Epithelial cell of esophagus (primary cell): Measurements from ENCODE around the gene SLC22A1.

Experiments used
- DNase-seq: peaks from one replicate; pipeline ENCODE4 v3.0.0; 2010; ENCODE audit warnings: low read depth
- H3K4me3 ChIP-seq: 2 replicates; pipeline ENCODE4 v1.5.1; 2011; ENCODE audit warnings: mild to moderate bottlenecking, low read length, control low read depth
- TF ChIP-seq, protein P1 (sequence below): IDR thresholded peaks from 2 replicates; pipeline ENCODE4 v1.5.1; 2011; ENCODE audit warnings: low read depth, mild to moderate bottlenecking, low read length, control low read depth, inconsistent platforms; ENCODE audit not compliant: insufficient read depth; ENCODE audit errors: missing control alignments

Gene SLC22A1

DNA sequence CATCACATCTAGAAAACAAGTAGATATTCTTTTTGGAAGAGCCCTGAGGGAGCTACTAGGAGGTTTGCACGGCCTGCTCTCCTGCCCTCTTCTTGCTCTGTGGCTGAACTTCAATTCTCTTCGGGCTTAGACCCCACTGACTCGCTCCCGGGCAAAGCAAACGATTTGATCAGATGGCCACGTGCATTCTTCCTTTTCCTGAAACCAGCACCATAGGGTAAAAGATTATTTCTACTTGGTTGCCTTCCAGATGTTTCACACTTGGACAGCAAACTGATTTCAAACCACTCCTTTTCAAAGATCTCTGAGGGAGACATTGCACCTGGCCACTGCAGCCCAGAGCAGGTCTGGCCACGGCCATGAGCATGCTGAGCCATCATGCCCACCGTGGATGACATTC is at the start of gene SLC22A1:
SLC22A1 (plus strand) TSS at position 258 of the 400 bp plus-strand sequence; CDS start at position 379, 121 bp downstream.
- H3K4me3 ChIP-seq = no peak within 1 kb of the TSS
- DNase-seq = no peak
- TF ChIP-seq, protein P1, sequence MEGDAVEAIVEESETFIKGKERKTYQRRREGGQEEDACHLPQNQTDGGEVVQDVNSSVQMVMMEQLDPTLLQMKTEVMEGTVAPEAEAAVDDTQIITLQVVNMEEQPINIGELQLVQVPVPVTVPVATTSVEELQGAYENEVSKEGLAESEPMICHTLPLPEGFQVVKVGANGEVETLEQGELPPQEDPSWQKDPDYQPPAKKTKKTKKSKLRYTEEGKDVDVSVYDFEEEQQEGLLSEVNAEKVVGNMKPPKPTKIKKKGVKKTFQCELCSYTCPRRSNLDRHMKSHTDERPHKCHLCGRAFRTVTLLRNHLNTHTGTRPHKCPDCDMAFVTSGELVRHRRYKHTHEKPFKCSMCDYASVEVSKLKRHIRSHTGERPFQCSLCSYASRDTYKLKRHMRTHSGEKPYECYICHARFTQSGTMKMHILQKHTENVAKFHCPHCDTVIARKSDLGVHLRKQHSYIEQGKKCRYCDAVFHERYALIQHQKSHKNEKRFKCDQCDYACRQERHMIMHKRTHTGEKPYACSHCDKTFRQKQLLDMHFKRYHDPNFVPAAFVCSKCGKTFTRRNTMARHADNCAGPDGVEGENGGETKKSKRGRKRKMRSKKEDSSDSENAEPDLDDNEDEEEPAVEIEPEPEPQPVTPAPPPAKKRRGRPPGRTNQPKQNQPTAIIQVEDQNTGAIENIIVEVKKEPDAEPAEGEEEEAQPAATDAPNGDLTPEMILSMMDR = no peak

DNA sequence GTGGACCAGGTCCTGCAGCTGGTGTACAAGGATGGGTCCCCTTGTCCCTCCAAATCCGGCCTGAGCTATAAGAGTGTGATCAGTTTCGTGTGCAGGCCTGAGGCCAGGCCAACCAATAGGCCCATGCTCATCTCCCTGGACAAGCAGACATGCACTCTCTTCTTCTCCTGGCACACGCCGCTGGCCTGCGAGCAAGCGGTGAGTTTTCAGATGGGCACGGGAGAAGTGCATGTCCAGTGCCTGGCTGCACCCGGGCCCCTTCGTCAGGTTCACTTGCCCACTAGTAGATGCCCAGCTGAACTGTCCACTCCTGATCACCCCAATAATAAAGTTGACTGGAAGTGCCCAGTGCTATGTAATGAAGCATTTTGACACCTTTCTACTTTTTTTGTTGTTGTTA is 48.3 kb upstream of the SLC22A1 start:
- no peak overlapping the region for H3K4me3 ChIP-seq
- no peak for DNase-seq
- TF ChIP-seq, protein P1 = no peak

DNA sequence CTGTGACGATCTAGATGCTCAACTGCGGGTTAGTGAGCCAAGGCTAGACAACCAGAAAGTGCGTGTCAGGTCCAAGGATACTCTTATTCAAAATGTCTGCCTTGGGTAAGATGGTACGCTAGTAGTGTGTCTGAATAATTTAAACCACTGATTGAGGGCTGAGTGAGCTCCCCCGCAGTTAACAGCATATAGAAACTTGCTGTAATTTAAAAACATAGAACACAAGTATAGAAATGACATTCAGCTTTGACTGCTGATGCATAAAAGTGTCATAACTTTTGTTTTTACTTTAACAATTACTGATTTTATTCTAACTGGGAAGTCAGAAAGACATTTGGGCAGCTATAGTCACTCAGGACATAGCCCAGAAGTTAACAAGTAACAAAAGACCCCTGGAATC is 45.6 kb upstream of the SLC22A1 start:
- TF ChIP-seq, protein P1 = no peak

DNA sequence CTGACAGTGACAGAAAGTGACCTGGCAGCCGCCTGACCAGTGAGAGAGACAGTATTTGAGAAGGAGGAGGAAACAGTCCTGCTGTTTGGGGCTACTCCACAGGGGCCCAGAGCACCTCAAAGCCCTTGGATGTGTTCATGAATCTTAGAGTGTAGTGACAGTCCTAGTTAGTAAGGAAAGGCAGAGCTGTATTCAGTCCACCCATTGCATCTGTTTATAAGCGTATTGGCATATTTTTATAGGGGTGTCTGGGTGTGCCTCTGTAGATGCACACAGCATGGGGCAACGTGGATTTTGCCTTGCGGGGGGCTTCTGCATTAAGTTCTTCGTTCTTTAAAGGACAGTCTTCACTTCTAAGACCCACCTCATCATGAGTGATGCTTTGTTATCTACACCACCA is 44.6 kb upstream of the SLC22A1 start:
- no peak overlapping the region for H3K4me3 ChIP-seq
- TF ChIP-seq, protein P1 = no peak
- DNase-seq = no peak

More for the DNA sequence above, 45.6 kb upstream of the SLC22A1 start:
- H3K4me3 ChIP-seq = no peak overlapping the region
- no peak for DNase-seq

DNA sequence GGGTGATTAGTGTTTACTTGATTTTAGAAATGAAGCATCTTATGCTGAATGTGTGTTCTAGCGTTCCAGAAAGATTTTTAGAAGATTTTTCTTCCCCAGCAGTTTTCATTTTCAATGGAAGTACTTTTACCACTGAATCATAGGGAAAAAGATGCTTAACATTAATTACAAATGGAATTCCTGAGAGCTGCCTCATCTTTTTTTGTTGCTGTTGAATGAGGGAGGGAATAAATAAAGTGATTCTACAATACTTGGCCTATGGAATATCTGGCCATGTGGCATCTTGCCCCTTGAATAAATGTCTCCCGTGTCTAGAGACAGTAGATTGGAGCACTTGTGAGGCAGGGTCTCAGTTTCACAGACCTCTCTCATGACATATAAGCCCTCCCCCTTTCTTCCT is 44.1 kb upstream of the SLC22A1 start:
- no peak overlapping the region for H3K4me3 ChIP-seq
- DNase-seq = no peak
- TF ChIP-seq, protein P1 = no peak

DNA sequence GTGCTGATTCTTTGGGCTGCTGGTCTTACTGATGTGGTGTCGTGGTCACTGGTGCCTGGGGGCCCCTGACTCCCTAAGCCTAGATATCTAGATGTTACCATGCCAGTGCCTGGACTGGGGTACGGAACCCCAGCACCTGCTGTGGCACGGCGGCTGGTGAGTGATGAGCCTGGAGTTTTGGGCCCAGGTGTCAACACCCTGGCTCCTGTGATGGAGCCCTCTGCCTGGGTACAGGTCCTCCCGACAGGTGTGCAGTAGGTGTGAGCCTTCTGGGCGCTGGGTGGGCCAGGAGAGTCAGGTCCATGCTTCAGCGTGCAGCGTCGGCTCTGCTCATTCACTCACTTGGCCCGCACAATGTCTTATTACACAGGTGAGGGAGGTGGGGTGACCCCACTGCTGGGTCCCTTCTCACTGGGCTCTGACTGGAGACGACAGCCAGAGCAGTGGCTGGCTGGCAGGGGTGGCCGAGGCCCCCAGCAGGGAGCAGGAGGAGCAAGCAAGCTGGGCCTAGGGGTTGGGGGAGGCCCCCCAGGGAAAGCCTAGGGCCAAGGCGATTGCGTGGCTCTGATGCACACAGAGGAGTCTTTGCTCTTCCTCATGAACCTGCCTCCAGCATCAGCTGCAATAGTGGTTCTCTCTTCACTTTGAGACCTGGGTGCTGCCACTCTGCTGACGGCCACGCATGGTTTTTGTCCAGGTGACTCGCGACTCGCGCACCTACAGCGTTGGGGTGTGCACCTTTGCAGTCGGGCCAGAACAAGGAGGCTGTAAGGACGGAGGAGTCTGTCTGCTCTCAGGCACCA is 42.5 kb upstream of the SLC22A1 start:
- no peak overlapping the region for H3K4me3 ChIP-seq
- no peak for DNase-seq
- TF ChIP-seq, protein P1 = no peak

DNA sequence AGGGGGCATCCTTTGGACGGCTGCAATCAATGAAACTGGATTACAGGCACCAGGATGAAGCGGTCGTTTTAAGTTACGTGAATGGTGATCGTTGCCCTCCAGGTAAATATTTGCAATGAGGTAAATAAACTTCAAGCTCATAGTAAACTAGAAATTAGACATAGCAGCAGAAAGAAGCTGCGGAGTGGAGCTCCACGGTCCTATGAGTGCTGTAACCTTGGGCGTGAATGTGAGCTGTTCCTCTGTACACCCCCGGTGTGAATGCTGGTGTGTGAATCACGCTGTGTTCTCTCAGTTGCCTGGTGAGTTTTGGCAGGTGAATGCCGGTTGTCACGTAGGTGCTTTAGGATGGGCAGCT is 42.0 kb upstream of the SLC22A1 start:
- H3K4me3 ChIP-seq = no peak overlapping the region
- DNase-seq = no peak
- TF ChIP-seq, protein P1 = no peak
